ENCODE measurements around the gene FBXW7. TPM values are rescaled to one million over a fixed set of nuclear protein-coding genes. Genes with fewer than 3 reads are reported as not detected.

The FBXW7 gene
- total and polyA plus RNA-seq, 8 donors, result 10.1 to 30.1 (median 17.6) TPM

DNA sequence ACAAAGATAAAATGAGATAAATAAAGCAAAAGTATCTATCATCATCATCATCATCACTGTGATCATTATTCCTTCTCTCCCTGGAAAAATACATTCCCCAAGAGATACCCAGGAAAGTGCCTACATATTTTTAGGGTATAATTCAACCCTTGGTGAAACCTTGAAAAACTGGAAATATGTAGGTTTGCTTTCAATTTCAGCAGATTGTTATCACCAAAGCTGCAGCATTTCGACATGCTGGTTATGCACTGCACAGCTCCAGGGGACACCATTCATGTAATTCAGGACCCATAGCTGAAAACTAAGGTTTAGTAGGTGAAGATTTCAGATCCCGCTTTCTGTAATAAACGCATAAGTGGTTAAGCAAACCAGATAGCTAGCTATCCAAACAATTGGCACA, 28.4 kb upstream of the FBXW7 start:
- WGBS, 2 donors, result 79 to 83% methylated on average over 3 of the region's 3 CpGs
- no peak for ATAC-seq

DNA sequence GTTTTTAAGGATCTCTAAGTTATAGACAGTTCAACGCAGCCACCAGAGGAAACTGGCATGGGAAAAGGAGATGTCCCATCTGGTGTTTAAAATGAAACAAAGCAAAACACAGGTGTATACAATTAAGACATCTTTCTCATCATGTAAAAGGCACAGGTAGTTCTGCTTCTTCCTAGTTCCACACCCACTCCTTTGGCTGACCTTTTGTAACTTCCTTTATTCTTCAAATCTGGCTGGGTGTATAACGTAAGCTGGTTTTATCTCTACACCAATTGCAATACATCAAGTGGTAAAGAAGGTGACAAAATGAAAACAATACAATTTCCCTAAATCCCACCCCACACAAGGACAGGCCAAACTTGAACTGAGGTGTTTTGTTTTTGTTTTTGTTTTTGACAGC, 27.3 kb upstream of the FBXW7 start:
- no peak overlapping the region for H3K27ac ChIP-seq
- intact Hi-C loops (cut with DNase I), result no loop called here
- no peak for FAIRE-seq
- no peaks in the 10 kb centered on the region for H3K4me1 ChIP-seq
- no peak for ATAC-seq
- TF ChIP-seq, protein P1, sequence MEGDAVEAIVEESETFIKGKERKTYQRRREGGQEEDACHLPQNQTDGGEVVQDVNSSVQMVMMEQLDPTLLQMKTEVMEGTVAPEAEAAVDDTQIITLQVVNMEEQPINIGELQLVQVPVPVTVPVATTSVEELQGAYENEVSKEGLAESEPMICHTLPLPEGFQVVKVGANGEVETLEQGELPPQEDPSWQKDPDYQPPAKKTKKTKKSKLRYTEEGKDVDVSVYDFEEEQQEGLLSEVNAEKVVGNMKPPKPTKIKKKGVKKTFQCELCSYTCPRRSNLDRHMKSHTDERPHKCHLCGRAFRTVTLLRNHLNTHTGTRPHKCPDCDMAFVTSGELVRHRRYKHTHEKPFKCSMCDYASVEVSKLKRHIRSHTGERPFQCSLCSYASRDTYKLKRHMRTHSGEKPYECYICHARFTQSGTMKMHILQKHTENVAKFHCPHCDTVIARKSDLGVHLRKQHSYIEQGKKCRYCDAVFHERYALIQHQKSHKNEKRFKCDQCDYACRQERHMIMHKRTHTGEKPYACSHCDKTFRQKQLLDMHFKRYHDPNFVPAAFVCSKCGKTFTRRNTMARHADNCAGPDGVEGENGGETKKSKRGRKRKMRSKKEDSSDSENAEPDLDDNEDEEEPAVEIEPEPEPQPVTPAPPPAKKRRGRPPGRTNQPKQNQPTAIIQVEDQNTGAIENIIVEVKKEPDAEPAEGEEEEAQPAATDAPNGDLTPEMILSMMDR (IDR thresholded peaks at IDR 0.05), result no peak
- H3K36me3 ChIP-seq, result no peaks in the 10 kb centered on the region
- H3K9me3 ChIP-seq, result no peaks in the 10 kb centered on the region
- DNase-seq, result no peak
- WGBS, 2 donors, result 81 to 86% methylated on average over 2 of the region's 2 CpGs
- H3K27me3 ChIP-seq, result no peaks in the 10 kb centered on the region
- no peak overlapping the region for H3K4me3 ChIP-seq

More for the DNA sequence above, 28.4 kb upstream of the FBXW7 start:
- TF ChIP-seq, protein P1 (IDR thresholded peaks at IDR 0.05), result no peak
- no peak overlapping the region for H3K4me3 ChIP-seq
- DNase-seq (no peak), FAIRE-seq (no peak)
- H3K4me1 ChIP-seq, result no peaks in the 10 kb centered on the region
- H3K27me3 ChIP-seq, result no peaks in the 10 kb centered on the region
- H3K27ac ChIP-seq, result no peak overlapping the region
- no peaks in the 10 kb centered on the region for H3K36me3 ChIP-seq
- no peaks in the 10 kb centered on the region for H3K9me3 ChIP-seq
- intact Hi-C loops (cut with DNase I), result no loop called here

DNA sequence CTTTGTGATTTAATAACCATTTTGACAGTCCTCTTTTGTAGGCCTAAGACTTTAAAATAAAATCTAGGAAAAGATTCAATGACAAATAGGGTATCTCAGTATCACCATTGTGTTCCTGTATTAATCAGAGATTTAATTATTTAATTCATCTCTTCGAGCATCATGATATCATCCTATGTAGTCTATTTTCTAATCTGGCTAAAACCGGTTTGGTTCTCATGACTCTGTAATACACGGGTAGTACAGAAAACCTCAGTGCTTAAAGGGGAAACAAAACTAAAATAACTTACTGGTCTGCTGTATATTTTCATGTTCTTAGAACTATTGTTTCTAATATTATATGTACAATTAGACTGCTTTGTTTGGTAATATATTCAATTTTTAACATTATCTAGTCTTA, 23.7 kb upstream of the FBXW7 start:
- H3K4me1 ChIP-seq, result no peaks in the 10 kb centered on the region
- H3K9me3 ChIP-seq, result no peaks in the 10 kb centered on the region
- FAIRE-seq, result no peak
- H3K27ac ChIP-seq, result no peak overlapping the region
- ATAC-seq, result no peak
- TF ChIP-seq, protein P1 (IDR thresholded peaks at IDR 0.05), result no peak
- H3K4me3 ChIP-seq, result no peak overlapping the region
- DNase-seq, result no peak
- intact Hi-C loops (cut with DNase I), result no loop called here
- no peaks in the 10 kb centered on the region for H3K27me3 ChIP-seq
- H3K36me3 ChIP-seq, result no peaks in the 10 kb centered on the region
- WGBS, 2 donors, result 76 to 87% methylated on average over 3 of the region's 3 CpGs

DNA sequence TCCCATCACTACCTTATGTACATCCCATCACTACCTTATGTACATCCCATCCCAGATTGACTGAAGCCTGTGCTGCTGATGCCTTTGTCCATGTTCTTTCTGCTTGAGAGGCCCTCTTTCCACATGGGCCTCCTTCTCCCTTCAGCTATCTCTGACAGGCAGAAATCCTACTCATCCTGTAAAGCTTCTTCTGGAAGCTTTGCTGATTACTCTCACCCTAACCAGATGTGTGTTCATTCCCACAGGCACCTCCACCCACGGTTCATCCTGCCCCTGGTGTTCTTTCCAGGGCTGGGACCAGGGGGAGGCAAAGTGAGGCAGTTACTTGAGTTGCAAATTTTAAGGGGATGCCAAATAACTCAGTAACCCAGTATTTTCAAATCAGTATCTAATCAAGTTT, 22.5 kb upstream of the FBXW7 start:
- no peaks in the 10 kb centered on the region for H3K4me1 ChIP-seq
- FAIRE-seq (no peak), ATAC-seq (no peak), DNase-seq (no peak)
- WGBS, 2 donors, result 53 to 68% methylated on average over 1 of the region's 1 CpG
- H3K4me3 ChIP-seq, result no peak overlapping the region
- TF ChIP-seq, protein P1 (IDR thresholded peaks at IDR 0.05), result no peak
- H3K9me3 ChIP-seq, result no peaks in the 10 kb centered on the region
- no peaks in the 10 kb centered on the region for H3K27me3 ChIP-seq
- no peak overlapping the region for H3K27ac ChIP-seq
- intact Hi-C loops (cut with DNase I), result no loop called here
- H3K36me3 ChIP-seq, result no peaks in the 10 kb centered on the region

DNA sequence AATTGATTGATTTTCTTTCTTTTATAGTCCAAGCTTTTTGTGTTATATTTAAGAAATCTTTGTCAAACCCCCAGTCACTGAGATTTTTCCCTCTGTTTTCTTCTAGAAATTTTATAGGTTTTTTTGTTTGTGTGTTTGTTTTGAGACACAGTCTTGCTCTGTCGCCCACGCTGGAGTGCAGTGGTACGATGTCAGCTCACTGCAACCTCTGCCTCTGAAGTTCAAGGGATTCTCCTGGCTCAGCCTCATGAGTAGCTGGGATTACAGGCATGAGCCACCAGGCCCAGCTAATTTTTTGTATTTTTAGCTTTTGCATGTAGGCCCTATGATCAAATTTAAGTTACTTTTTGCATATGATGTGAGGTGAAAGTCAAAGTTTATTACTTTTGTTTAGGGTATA, 20.9 kb upstream of the FBXW7 start:
- ATAC-seq, result no peak
- Histone ChIP-seq H3K27ac (no peak overlapping the region), H3K27me3 (no peaks in the 10 kb centered on the region), H3K9me3 (no peaks in the 10 kb centered on the region), H3K4me3 (no peak overlapping the region), H3K36me3 (no peaks in the 10 kb centered on the region), H3K4me1 (no peaks in the 10 kb centered on the region)
- intact Hi-C loops (cut with DNase I), result no loop called here
- DNase-seq, result no peak
- 72 to 79% methylated on average over 3 of the region's 3 CpGs for WGBS, 2 donors
- FAIRE-seq, result no peak
- TF ChIP-seq, protein P1 (IDR thresholded peaks at IDR 0.05), result no peak

All from pancreas (tissue), 10 donors.